NCI-H345 treated with DMSO at 0.1 percent for 48 hours (cell line): Measurements from ENCODE around the gene TNC.
A peak's percentile ranks its signal among the peaks of the same experiment; 100 is the strongest.

Experiments
- DNase-seq: peaks from one replicate; lab custom pipeline; 2025; ENCODE audit not compliant: unreplicated experiment; lab: John Stamatoyannopoulos, UW

Gene TNC

GRCh38 chr9:115117999-115118878 is at the start of gene TNC:
TSS of gene TNC (minus strand) at chr9:115118157. CDS start at chr9:115091018, 27,139 bp downstream.
- DNase-seq = peak; percentile 50

GRCh38 chr9:115167175-115167574 is 49.2 kb upstream of the TNC start:
- no peak for DNase-seq

GRCh38 chr9:115165233-115165632 is 47.3 kb upstream of the TNC start:
- DNase-seq = no peak

- DNase-seq = peak; percentile 65
These were observed 46.6 kb upstream of the TNC start for GRCh38 chr9:115164511-115164974.

- DNase-seq = no peak
These were observed 45.0 kb upstream of the TNC start for GRCh38 chr9:115162946-115163345.

GRCh38 chr9:115161446-115161845 is 43.5 kb upstream of the TNC start:
- no peak for DNase-seq

GRCh38 chr9:115158661-115159481 is 40.9 kb upstream of the TNC start:
- DNase-seq = no peak

- DNase-seq = no peak
These were observed 39.3 kb upstream of the TNC start for GRCh38 chr9:115157245-115157674.

- no peak for DNase-seq
These were observed 37.1 kb upstream of the TNC start for GRCh38 chr9:115155037-115155436.

- no peak for DNase-seq
These were observed 36.7 kb upstream of the TNC start for GRCh38 chr9:115154617-115155016.

GRCh38 chr9:115152281-115152820 is 34.4 kb upstream of the TNC start:
- no peak for DNase-seq

GRCh38 chr9:115148721-115149120 is 30.8 kb upstream of the TNC start:
- DNase-seq = no peak

GRCh38 chr9:115146581-115147021 is 28.6 kb upstream of the TNC start:
- no peak for DNase-seq

- DNase-seq = no peak
These were observed 26.7 kb upstream of the TNC start for GRCh38 chr9:115144706-115145105.

GRCh38 chr9:115143689-115144088 is 25.7 kb upstream of the TNC start:
- no peak for DNase-seq

GRCh38 chr9:115142517-115143270 is 24.7 kb upstream of the TNC start:
- DNase-seq = no peak

- DNase-seq = no peak
These were observed 24.1 kb upstream of the TNC start for GRCh38 chr9:115142090-115142489.

- no peak for DNase-seq
These were observed 23.7 kb upstream of the TNC start for GRCh38 chr9:115141612-115142011.

GRCh38 chr9:115138151-115138550 is 20.2 kb upstream of the TNC start:
- no peak for DNase-seq

- no peak for DNase-seq
These were observed 19.6 kb upstream of the TNC start for GRCh38 chr9:115137526-115137925.
